CD4-positive, alpha-beta T cell treated with Interleukin-17A for 4 hours (primary cell): ENCODE data around the gene GABBR2.

Source experiments
- DNase-seq: peaks from one replicate; pipeline ENCODE4 v3.0.0-alpha.2; 2020; ENCODE audit warnings: mixed read lengths

The GABBR2 gene

DNA sequence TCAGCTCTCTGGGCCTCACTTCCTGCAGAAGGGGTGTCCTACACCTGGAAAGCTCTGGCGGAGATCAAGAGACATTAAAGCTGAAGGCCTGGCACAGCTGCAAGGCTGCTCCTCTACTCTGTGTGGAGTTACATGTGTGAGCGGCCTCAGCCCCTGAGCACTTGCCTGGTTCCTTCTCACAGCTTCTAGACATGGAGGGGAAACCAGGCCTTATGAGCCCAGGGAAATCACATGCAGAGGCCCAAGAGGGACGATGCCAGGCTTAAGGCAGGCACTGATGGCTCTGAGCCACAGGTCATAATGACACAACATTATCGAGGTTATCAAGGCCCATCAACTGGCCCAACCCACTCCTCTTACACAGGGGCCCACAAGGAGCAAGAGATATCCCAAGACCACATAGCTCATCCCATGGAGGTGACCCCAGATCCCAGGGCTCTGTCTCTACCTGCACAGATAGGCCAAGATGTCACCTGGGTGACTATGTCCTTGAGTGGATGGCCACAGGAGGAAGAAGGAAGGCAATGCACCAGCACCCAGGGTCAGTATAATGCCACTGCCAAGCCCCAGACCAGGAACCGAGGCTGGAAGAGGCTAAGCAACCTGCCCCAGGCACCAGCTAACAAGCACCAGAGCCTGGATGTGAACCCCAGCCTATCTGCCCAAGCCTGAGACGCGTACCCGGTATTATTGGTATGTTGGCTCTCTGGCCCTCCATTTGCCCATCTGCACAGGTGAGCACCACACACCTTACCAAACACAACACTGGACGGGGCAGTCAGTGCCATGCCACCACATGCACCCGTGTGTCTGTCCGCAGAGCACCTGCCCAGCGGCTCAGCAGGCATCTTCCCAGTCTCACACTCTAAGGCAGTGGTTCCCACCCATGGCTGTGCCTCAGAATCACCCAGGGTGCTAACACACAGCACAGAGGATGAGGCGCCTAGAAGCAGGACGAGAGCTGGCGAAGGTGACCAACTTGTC, 143.3 kb downstream of the GABBR2 start:
- no peak for DNase-seq

- no peak for DNase-seq
Measured at GRCh38 chr9:98564714-98565113, 144.0 kb downstream of the GABBR2 start.

GRCh38 chr9:98563988-98564387, 144.7 kb downstream of the GABBR2 start:
- DNase-seq = no peak

DNA sequence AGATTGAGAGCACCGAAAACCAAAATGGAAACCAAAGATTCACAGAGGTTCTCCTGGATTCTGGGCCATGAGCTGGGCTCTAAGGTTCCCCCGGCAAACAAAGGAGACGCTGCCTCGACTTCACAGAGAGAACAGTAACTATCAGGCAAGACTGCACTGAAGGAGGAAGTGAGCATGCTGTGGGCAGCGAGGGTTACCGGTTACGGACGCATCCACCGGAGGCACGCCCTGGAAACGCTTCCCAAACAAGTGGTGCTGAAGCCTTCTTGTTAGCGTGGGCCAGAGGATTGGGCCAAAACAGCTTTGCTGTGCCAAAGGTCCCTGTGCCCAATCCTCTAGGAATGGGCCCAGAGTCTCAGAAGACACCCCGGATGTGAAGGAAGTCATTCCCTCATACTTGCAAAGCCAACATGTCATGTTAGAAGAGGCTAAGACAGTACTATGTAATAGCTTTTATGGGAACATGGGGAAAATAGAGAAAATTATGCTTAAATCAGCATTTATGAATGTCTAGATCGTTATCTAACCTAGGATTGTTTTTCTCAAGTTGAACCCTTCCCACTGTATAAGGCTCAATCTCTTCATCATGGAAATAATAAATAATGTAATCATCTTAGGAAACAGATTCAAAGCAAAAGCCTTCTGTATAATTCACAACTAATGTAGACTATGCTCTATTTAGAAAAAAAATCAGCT, 145.4 kb downstream of the GABBR2 start:
- no peak for DNase-seq

GRCh38 chr9:98559561-98559960, 149.2 kb downstream of the GABBR2 start:
- no peak for DNase-seq

GRCh38 chr9:98558575-98558974, 150.2 kb downstream of the GABBR2 start:
- DNase-seq = no peak

DNA sequence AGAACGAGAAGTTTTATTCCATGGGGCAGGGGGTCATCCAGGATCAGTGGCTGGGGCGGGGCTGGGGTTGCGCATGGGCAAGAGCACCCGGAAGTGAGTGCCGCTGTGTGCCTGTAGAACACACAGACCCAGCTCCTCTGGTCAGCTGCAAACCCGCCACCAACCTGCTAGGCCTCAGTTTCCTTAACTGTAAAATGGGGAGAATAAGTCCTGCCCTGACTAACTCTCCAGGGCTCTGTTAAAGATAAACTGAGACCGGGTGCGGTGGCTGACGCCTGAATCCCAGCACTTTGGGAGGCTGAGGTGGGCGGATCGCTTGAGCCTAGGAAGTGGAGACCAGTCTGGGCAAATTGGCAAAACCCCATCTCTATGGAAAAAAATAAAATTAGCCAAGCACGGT, 152.2 kb downstream of the GABBR2 start:
- DNase-seq = no peak

- no peak for DNase-seq
Measured at GRCh38 chr9:98555651-98556465, 152.9 kb downstream of the GABBR2 start.

DNA sequence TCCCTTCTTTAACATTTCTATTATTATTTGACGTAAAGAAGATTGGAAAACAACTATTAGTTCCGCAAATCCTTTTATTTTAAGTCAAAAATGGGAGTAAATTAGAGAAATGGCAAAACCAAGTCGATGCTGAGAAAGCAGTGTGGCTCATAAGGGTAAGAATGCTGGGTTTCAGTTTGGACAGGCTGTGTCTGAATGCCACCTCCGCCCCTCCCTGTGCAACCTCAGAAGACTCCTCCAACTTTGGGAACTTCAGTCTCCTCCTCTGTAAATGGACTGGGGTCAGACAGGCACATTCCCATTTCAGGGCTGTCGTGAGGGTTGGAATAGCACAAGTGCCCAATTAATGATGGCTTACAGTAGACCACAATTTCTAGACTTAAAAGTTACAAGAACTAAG, 154.0 kb downstream of the GABBR2 start:
- DNase-seq = no peak

- no peak for DNase-seq
Measured at GRCh38 chr9:98552331-98552730, 156.4 kb downstream of the GABBR2 start.

DNA sequence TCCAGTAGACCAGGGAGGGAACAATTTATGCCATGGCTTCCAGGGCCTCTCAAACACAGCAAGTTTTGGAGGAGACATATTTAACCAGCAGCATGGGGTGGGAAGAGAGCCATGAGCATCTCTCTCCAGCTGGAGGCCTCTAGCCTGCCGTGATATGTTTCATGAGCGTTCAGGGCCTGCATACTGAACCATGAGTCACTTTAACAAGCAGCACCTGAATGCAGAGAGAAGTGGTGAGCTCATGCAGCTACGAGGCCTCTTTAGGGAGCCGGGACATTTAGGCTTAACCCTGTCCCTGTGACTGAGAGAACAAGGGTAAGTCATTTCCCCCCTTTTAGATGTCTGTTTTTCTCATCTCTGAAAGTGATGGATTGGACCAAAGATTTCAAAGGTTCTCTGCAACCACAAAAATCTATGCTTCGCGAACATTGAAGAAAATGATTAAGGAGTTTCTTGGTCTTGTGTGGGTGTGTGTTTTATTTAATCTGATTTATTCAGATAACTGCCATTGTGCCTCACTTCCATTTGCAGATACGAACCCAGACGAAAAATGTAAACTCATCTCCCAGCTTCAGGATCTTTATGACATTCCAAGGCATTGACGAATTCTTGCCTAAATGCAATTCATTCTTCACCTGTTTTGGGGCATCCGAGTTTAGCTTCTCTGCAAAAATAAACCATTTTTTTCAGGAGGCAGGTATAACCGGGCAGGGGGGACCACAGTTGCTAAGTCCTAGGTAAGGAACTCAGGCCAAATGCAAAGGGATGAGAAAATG, 157.0 kb downstream of the GABBR2 start:
- no peak for DNase-seq

DNA sequence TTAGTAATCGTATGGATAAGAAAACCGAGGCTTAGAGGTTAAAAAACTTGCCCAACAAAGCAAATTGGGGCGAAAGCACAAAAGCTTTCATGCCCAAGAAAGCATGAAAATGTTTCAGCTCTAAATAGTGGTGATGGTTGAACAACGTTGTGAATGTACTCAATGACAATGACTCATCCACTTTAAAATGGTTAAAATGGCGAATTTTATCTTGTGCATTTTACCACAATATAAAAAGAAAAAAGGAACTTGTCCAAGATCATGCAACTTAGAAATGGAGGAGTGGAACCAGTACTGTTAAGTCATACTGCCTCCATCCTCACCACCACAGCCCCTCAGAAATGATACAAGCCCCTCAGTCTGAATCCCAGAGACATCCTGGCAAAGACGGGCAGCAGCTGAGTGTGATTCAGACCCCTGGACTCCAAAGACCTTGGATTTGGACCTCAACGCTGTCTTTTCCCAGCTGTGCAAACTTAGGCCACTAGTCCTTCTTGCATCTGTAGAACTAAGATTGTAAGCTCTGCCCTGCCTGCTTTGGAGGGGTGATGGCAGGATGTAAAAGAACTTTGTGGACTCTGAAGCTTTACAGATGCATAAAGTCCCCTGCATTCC, 158.4 kb downstream of the GABBR2 start:
- DNase-seq = no peak

DNA sequence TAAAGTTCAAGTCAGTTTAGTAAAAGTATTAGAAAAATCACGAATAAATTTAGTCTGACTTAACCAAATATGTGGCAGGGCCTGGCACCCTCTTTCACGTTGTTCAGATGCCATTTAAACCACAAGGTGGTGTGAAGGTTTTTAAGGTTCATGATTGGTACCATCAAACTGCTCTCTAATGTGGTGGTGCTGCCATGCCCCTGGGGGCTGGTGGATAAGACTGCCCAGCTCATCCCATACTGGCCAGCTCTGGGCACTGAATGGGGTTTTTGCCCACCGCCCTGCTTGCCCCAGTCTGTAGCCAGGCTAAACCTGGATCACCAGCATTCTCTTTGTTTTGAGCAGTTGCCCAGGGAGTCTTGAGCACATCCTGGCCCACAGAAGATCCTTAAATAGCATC, 159.3 kb downstream of the GABBR2 start:
- DNase-seq = no peak

GRCh38 chr9:98547606-98548005, 161.1 kb downstream of the GABBR2 start:
- DNase-seq = no peak

GRCh38 chr9:98545021-98545420, 163.7 kb downstream of the GABBR2 start:
- no peak for DNase-seq

DNA sequence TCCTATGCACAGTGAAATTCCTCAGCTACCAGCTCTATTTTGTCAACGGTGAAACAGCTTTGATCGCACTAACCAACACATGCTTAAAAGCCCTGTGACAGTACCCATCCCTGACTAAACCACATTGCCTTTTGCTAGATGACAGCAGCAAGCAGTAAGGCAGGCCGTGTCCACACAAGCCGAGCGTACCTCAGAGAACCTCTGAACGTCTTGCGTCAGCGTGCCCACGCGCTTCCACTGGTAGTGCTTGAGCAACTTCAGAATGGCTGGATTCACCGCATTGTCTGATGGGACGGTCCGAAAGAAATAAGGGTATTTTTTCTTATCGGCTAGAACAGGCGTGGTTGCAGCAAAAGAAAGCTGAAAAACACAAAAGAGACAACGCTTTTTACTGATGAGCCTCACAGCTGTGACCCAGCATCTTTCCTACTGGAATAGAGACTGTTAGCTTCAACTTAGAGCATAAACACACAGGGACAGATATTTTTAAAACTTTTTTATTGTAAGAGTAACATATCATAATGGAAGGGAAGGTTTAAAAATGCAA, 167.0 kb downstream of the GABBR2 start:
- DNase-seq = no peak

DNA sequence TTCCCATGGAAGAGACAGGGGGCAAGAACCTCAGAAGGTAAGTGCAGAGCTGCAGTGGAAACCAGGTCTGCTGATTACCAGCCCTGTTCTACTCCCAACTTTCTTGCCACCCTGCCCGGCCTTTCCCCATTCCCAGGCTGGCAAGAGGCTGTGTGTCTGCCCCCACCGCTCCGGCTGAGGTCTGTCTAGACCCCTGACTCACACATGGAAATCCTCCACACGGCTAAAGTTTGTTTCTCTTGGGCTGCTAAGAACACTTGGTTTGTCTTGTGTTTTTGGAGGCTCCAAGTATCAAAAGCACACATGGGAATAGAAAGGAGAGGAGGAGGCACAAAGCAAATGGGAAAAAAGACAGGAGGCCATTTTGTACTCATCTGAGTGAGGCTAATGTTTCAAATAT, 168.3 kb downstream of the GABBR2 start:
- DNase-seq = no peak

GRCh38 chr9:98539954-98540353, 168.8 kb downstream of the GABBR2 start:
- DNase-seq = no peak

- DNase-seq = no peak
Measured at GRCh38 chr9:98538626-98539031, 170.1 kb downstream of the GABBR2 start.

GRCh38 chr9:98538203-98538602, 170.5 kb downstream of the GABBR2 start:
- no peak for DNase-seq

DNA sequence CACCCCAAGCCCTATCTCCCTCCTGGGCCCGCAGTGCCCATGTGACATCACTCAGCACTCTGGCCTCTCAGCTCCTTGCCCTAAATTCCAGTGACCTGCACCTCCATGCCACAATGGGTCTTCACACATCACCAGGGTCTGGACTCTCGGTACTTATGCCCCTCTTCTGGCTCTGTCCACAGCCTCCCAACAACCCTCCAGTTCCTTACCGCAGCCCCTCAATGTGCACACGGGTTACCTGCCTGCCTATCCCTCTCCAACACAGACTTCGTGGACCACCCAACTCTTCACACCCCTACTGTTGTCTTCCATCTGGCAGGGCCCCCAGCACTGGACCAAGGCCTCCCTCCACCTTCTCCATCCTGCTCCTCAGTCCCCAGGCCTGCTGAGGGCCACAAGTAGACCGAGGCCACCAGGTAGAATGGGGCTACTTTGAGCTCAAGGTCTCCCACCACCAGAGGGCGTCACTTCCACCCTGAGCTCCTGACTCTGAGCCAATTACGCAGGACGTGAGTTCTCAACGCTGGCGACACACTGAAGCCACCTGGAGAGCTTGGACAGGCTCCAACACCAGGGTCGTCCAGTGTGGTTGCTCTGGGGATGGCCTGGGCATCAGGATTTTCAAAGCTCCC, 172.1 kb downstream of the GABBR2 start:
- DNase-seq = no peak
